H1 (cell line): ENCODE results near the gene VIM. TPM values are rescaled to one million over a fixed set of nuclear protein-coding genes. Genes with fewer than 3 reads are reported as not detected.

ENCODE experiments used
- CTCF ChIA-PET: fragments of 300-600 bp; sonication (Branson Sonifier 250); formaldehyde crosslinking; loops from one replicate; lab custom pipeline; 2021; ENCODE audit not compliant: partially characterized antibody; lab: Charles Lee
- POLR2A ChIA-PET: fragments of 300-600 bp; sonication (Branson Sonifier 250); formaldehyde crosslinking; loops from one replicate; lab custom pipeline; 2021; ENCODE audit warnings: inconsistent platforms; ENCODE audit not compliant: partially characterized antibody; lab: Charles Lee
- DNase-seq, 2 experiments: peaks; one replicate each; pipeline versions ENCODE4 v3.0.0 to v3.0.0-alpha.2; 2010 to 2022; ENCODE audit warnings: low spot score in 2 of 2, low read depth in 1 of 2, mixed read lengths in 1 of 2
- FAIRE-seq: peaks from 2 replicates; lab custom pipeline; 2011; peaks lifted over from hg19 to GRCh38; lab: Jason Lieb, UNC
- H2AFZ ChIP-seq: 2 replicates; pipeline ENCODE4 v1.8.1; 2012; ENCODE audit warnings: low read length, inconsistent platforms
- H2AK5ac ChIP-seq: 2 replicates; pipeline ENCODE4 v1.6.1; 2013; ENCODE audit warnings: low read depth, low read length
- H2BK120ac ChIP-seq: replicated peaks from 2 replicates; pipeline ENCODE3; 2013; ENCODE audit warnings: low read depth, low read length, inconsistent platforms
- H2BK12ac ChIP-seq: 2 replicates; pipeline ENCODE4 v1.6.1; 2013; ENCODE audit warnings: low read depth, low read length
- H2BK15ac ChIP-seq: 2 replicates; pipeline ENCODE4 v1.6.1; 2013; ENCODE audit warnings: low read length
- H2BK20ac ChIP-seq: 2 replicates; pipeline ENCODE4 v1.6.1; 2013; ENCODE audit warnings: low read length
- H2BK5ac ChIP-seq: 2 replicates; pipeline ENCODE4 v1.6.1; 2013; ENCODE audit warnings: low read depth, low read length
- H3K14ac ChIP-seq: 2 replicates; pipeline ENCODE4 v1.6.1; 2013; ENCODE audit warnings: inconsistent platforms; ENCODE audit not compliant: insufficient read length
- H3K18ac ChIP-seq: 2 replicates; pipeline ENCODE4 v1.6.1; 2013; ENCODE audit warnings: low read length; ENCODE audit errors: extremely low read depth
- H3K23ac ChIP-seq: 2 replicates; pipeline ENCODE4 v1.6.1; 2013; ENCODE audit warnings: inconsistent platforms; ENCODE audit not compliant: insufficient read length
- H3K23me2 ChIP-seq: 2 replicates; pipeline ENCODE4 v1.6.1; 2013; ENCODE audit warnings: low read depth, low read length
- H3K27ac ChIP-seq: 2 replicates; pipeline ENCODE4 v1.6.1; 2011; ENCODE audit warnings: low read depth, low read length, inconsistent platforms
- H3K27me3 ChIP-seq, 4 experiments: replicated peaks in 1 of 4; 1 replicate in 1 of 4; 2 replicates in 3 of 4; pipeline versions ENCODE4 v1.6.1 to v1.8.1; 2011 to 2013; ENCODE audit warnings: low read length in 3 of 4, mild to moderate bottlenecking in 3 of 4, inconsistent platforms in 2 of 4, mixed read lengths in 2 of 4, moderate library complexity in 1 of 4; ENCODE audit not compliant: control insufficient read depth in 3 of 4, insufficient read depth in 3 of 4; ENCODE audit errors: extremely low read depth in 1 of 4
- H3K36me3 ChIP-seq, 4 experiments: 2 replicates each; pipeline versions ENCODE4 v1.6.1 to v1.8.1; 2011 to 2013; ENCODE audit warnings: mild to moderate bottlenecking in 4 of 4, low read length in 3 of 4, moderate library complexity in 2 of 4, control low read depth in 1 of 4, inconsistent platforms in 1 of 4; ENCODE audit not compliant: insufficient read depth in 4 of 4, control insufficient read depth in 2 of 4
- H3K4ac ChIP-seq: replicated peaks from 2 replicates; pipeline ENCODE3; 2013; ENCODE audit warnings: low read length, low read depth, mixed read lengths, inconsistent platforms; ENCODE audit not compliant: insufficient read length
- H3K4me1 ChIP-seq, 4 experiments: replicated peaks in 1 of 4; 1 replicate in 1 of 4; 2 replicates in 3 of 4; pipeline versions ENCODE4 v1.6.1 to v1.8.1; 2011 to 2013; ENCODE audit warnings: low read length in 3 of 4, inconsistent platforms in 2 of 4, mixed read lengths in 1 of 4; ENCODE audit not compliant: insufficient read depth in 4 of 4, control insufficient read depth in 3 of 4
- H3K4me2 ChIP-seq, 2 experiments: 2 replicates each; pipeline versions ENCODE4 v1.6.1 to v1.8.1; 2011 to 2013; ENCODE audit warnings: low read depth in 2 of 2, low read length in 2 of 2, control low read depth in 1 of 2, inconsistent platforms in 1 of 2, mild to moderate bottlenecking in 1 of 2; ENCODE audit not compliant: insufficient read depth in 1 of 2
- H3K4me3 ChIP-seq, 4 experiments: fragments of 200-600, 300-600 bp in 1 of 4; sonication (generic), shearing (Covaris generic), sonication (Bioruptor Twin) in 1 of 4; 2 replicates each; pipeline versions ENCODE4 v1.5.1 to v1.8.1; 2011 to 2016; ENCODE audit warnings: low read length in 4 of 4, low read depth in 3 of 4, control low read depth in 2 of 4, inconsistent platforms in 2 of 4, mild to moderate bottlenecking in 2 of 4, mixed read lengths in 1 of 4, moderate library complexity in 1 of 4; ENCODE audit not compliant: insufficient read depth in 2 of 4; ENCODE audit errors: extremely low read depth in 1 of 4
- H3K56ac ChIP-seq: replicated peaks from 2 replicates; pipeline ENCODE3; 2013; ENCODE audit warnings: low read depth, mild to moderate bottlenecking, mixed read lengths, low read length, inconsistent platforms; ENCODE audit not compliant: insufficient read length
- H3K79me1 ChIP-seq: 2 replicates; pipeline ENCODE4 v1.6.1; 2013; ENCODE audit warnings: low read depth, low read length, control low read depth
- H3K79me2 ChIP-seq, 2 experiments: 2 replicates each; pipeline versions ENCODE4 v1.6.1 to v1.8.1; 2012 to 2013; ENCODE audit warnings: low read length in 2 of 2, mild to moderate bottlenecking in 2 of 2, inconsistent platforms in 1 of 2; ENCODE audit not compliant: insufficient read depth in 2 of 2, control insufficient read depth in 1 of 2
- H3K9ac ChIP-seq, 4 experiments: replicated peaks in 1 of 4; 1 replicate in 1 of 4; 2 replicates in 3 of 4; pipeline versions ENCODE4 v1.6.1 to v1.8.1; 2011 to 2013; ENCODE audit warnings: low read depth in 3 of 4, low read length in 3 of 4, control low read depth in 2 of 4, mild to moderate bottlenecking in 2 of 4, moderate library complexity in 2 of 4, inconsistent platforms in 1 of 4; ENCODE audit errors: extremely low read depth in 1 of 4
- H3K9me3 ChIP-seq, 2 experiments: 2 replicates each; pipeline versions ENCODE4 v1.6.1 to v1.8.1; 2012 to 2013; ENCODE audit warnings: mild to moderate bottlenecking in 2 of 2, moderate library complexity in 2 of 2, control low read depth in 1 of 2, inconsistent platforms in 1 of 2, low read depth in 1 of 2, low read length in 1 of 2, mixed read lengths in 1 of 2; ENCODE audit not compliant: insufficient read depth in 2 of 2
- H4K20me1 ChIP-seq, 2 experiments: replicated peaks in 1 of 2; 2 replicates each; pipeline versions ENCODE3 to v1.8.1; 2011 to 2013; ENCODE audit warnings: inconsistent platforms in 2 of 2, low read length in 2 of 2, mild to moderate bottlenecking in 1 of 2; ENCODE audit not compliant: insufficient read depth in 2 of 2, control insufficient read depth in 1 of 2
- H4K5ac ChIP-seq: 2 replicates; pipeline ENCODE4 v1.6.1; 2013; ENCODE audit warnings: low read length, low read depth, mixed read lengths, inconsistent platforms; ENCODE audit not compliant: insufficient read length
- H4K8ac ChIP-seq: 2 replicates; pipeline ENCODE4 v1.8.0; 2013; ENCODE audit warnings: mild to moderate bottlenecking, moderate library complexity, low read length, inconsistent platforms; ENCODE audit not compliant: insufficient read depth; ENCODE audit errors: extremely low read depth
- H4K91ac ChIP-seq: replicated peaks from 2 replicates; pipeline ENCODE3; 2013; ENCODE audit warnings: low read length, mixed read lengths, inconsistent platforms; ENCODE audit not compliant: insufficient read length
- JUND ChIP-seq: IDR thresholded peaks from 2 replicates; pipeline ENCODE4 v1.6.1; 2011; ENCODE audit warnings: mild to moderate bottlenecking, improper control_type of control experiment, low read length
- MAFK ChIP-seq: IDR thresholded peaks from 2 replicates; pipeline ENCODE4 v1.6.1; 2012; ENCODE audit warnings: low read depth, mild to moderate bottlenecking, improper control_type of control experiment, low read length
- TAF7 ChIP-seq: optimal IDR thresholded peaks from 2 replicates; pipeline ENCODE3; 2011; ENCODE audit warnings: low read depth, mild to moderate bottlenecking, inconsistent platforms, low read length, moderate library complexity, borderline replicate concordance
- WGBS, 2 experiments: shearing (Covaris generic) in 1 of 2; methylation state at CpG; one replicate each; pipeline versions ENCODE4 v1.1.6 to v1.1.7; 2013 to 2015; ENCODE audit warnings: low lambda C conversion rate in 2 of 2, mixed read lengths in 2 of 2, inconsistent platforms in 1 of 2, low coverage in 1 of 2, missing lambda C conversion rate in 1 of 2; ENCODE audit not compliant: insufficient replicate concordance in 2 of 2, insufficient coverage in 1 of 2, insufficient read length in 1 of 2; ENCODE audit errors: extremely low coverage in 1 of 2, missing lambda C conversion rate in 1 of 2; 5-methylcytosine and 5-hydroxymethylcytosine counted together
- polyA plus RNA-seq, 7 experiments: library from polyadenylated mRNA; depleted of rRNA in 3 of 7; stranded (reverse) in 5 of 7; unstranded in 2 of 7; fragments of >200 nt in 5 of 7; fragments of 200-250 nt in 2 of 7; gene quantifications; 1 replicate in 5 of 7; 2 replicates in 1 of 7; 4 replicates in 1 of 7; pipeline versions ENCODE4 v1.2.1 to v1.2.3, GENCODE V29; 2011 to 2013; ENCODE audit warnings: missing spikeins in 2 of 7, mixed read lengths in 2 of 7
- total RNA-seq: library from RNA; stranded (reverse); fragmentation: NEBNext Ultra II Directional; extraction: Animal tissue kit (Norgen Biotek cat#: 25700); gene quantifications from 2 replicates; pipeline ENCODE4 v1.2.1, GENCODE V29; 2021

VIM gene
- total and polyA plus RNA-seq, 2 of the 8 experiments (the other 6 are each of a cell fraction or from before 2014, with no cell fraction given), result 347 to 372 TPM

GRCh38 chr10:17190602-17191001 is 37.4 kb upstream of the VIM start:
- ChIA-PET POLR2A (interaction anchor here (2.2 kb wide), 1 partner anchor 11 kb away, joined by 12 read pairs; the partner anchor contains the start of gene TRDMT1), CTCF (interaction anchor here (1.9 kb wide), 1 partner anchor 40 kb away, joined by 6 read pairs; no protein-coding TSS in a partner anchor)
- H3K4me2 ChIP-seq, result no peak overlapping the region

More at GRCh38 chr10:17190602-17191001, 37.4 kb upstream of the VIM start:
- FAIRE-seq (no peak), DNase-seq (no peak)
- no peak overlapping the region for H3K56ac ChIP-seq
- H2BK5ac ChIP-seq, result no peak overlapping the region
- no peaks in the 10 kb centered on the region for H3K23me2 ChIP-seq
- no peak overlapping the region for H3K14ac ChIP-seq
- H2AFZ ChIP-seq, result no peak overlapping the region
- H4K20me1 ChIP-seq, result no peaks in the 10 kb centered on the region
- peaks cover 0 to 84% of the 10 kb centered on the region in 2 experiments; a peak in 3 of 4 replicates for H3K79me2 ChIP-seq
- no peak overlapping the region for H3K9ac ChIP-seq
- 0 out of 2 replicates have a peak, but pooled peaks cover 2% of the 10 kb centered on the region for H3K79me1 ChIP-seq
- H2BK12ac ChIP-seq, result no peak overlapping the region
- H3K4ac ChIP-seq, result no peak overlapping the region
- H2BK20ac ChIP-seq, result no peak overlapping the region
- H3K9me3 ChIP-seq, result no peaks in the 10 kb centered on the region
- H3K23ac ChIP-seq, result no peak overlapping the region
- no peak for TF ChIP-seq MAFK
- TF ChIP-seq JUND, result no peak
- no peak for TF ChIP-seq TAF7
- H3K36me3 ChIP-seq, result no peaks in the 10 kb centered on the region
- no peak overlapping the region for H4K8ac ChIP-seq
- H3K18ac ChIP-seq, result no peak overlapping the region
- H3K27ac ChIP-seq, result no peak overlapping the region
- 84% methylated on average over 2 of the region's 2 CpGs; no CpG with 5 or more reads in 1 of the 2 experiments for WGBS, 2 experiments
- no peaks in the 10 kb centered on the region for H3K27me3 ChIP-seq
- no peak overlapping the region for H2BK120ac ChIP-seq
- no peak overlapping the region for H2BK15ac ChIP-seq
- no peak overlapping the region for H4K91ac ChIP-seq
- H3K4me3 ChIP-seq, result no peak overlapping the region
- H4K5ac ChIP-seq, result no peak overlapping the region
- no peak overlapping the region for H2AK5ac ChIP-seq
- peaks cover 0 to 6% (median 0%) of the 10 kb centered on the region in 4 experiments; a peak in 1 of 7 replicates for H3K4me1 ChIP-seq
